Measurements from ENCODE around the gene RAVER1. TPM values are rescaled to one million over a fixed set of nuclear protein-coding genes. Genes with fewer than 3 reads are reported as not detected.
A peak's percentile ranks its signal among the peaks of the same experiment; 100 is the strongest.

Gene RAVER1
- total RNA-seq, 2 experiments from 2014 or later = 35.7 to 90.7 TPM

- POLR2A ChIA-PET = interaction anchor here (1.2 to 2.4 kb wide), 4 partner anchors 10 to 111 kb away, joined by 4 to 14 read pairs (median 8); partner anchors contain the start of genes ICAM5, RAVER1 and TYK2
- intact Hi-C loops (cut with micrococcal nuclease; ENCODE audit: unreplicated experiment) = no loop called here
- 0 out of 2 replicates have a peak, but pooled peaks cover 3% of the 10 kb centered on the region for H3K36me3 ChIP-seq (ENCODE audit: insufficient read depth, low read length)
Observed at GRCh38 chr19:10270180-10270615, 63.1 kb downstream of the RAVER1 start.

GRCh38 chr19:10269333-10270179, 63.8 kb downstream of the RAVER1 start:
- TF ChIP-seq EZH2phosphoT487 (IDR thresholded peaks at IDR 0.05; ENCODE audit: borderline replicate concordance, low read depth, low read length) = no peak
- peak; percentile 94 for TF ChIP-seq CTCF (conservative IDR thresholded peaks at IDR 0.05; ENCODE audit: low read length)
- peak overlapping the region; percentile 66 for H3K4me3 ChIP-seq (ENCODE audit: low read depth, low read length, poor library complexity, severe bottlenecking)
- peak overlapping the region; percentile 86 for H3K4me2 ChIP-seq (ENCODE audit: low read length)
- 0 out of 2 replicates have a peak, but pooled peaks cover 5% of the 10 kb centered on the region for H3K79me2 ChIP-seq (ENCODE audit: insufficient read depth, low read depth, low read length)
- no peaks in the 10 kb centered on the region for H3K9me2 ChIP-seq (ENCODE audit: insufficient read depth, low read length)
- ChIA-PET CTCF (ENCODE audit: unreplicated experiment) (interaction anchor here (0.5 to 0.9 kb wide), 3 partner anchors 10 to 69 kb away, joined by 3 read pairs; partner anchors contain the start of gene ICAM5), POLR2A (interaction anchor here (0.6 to 2.4 kb wide), 3 partner anchors 64 to 655 kb away, joined by 3 to 14 read pairs (median 4); partner anchors contain the start of genes RAVER1 and TYK2)
- peak overlapping the region; percentile 61; the same call in 1 of the 2 replicates for H2AFZ ChIP-seq (ENCODE audit: low read length)
- no peak overlapping the region for H3K27ac ChIP-seq (ENCODE audit: low read depth, low read length, poor library complexity, severe bottlenecking)
- no peaks in the 10 kb centered on the region for H3K9me3 ChIP-seq (ENCODE audit: low read length)
- no peaks in the 10 kb centered on the region for H4K20me1 ChIP-seq (ENCODE audit: insufficient read depth, low read length)
- peaks cover 31% of the 10 kb centered on the region for H3K4me1 ChIP-seq (ENCODE audit: insufficient read depth, low read length, poor library complexity, severe bottlenecking)
- BruUV-seq (replicated peaks) = no TSS peak
- DNase-seq (ENCODE audit: low spot score) = peak; percentile 82
- 0 out of 2 replicates have a peak, but pooled peaks cover under 1% of the 10 kb centered on the region for H3K36me3 ChIP-seq (ENCODE audit: insufficient read depth, low read length)
- intact Hi-C loops (cut with micrococcal nuclease; ENCODE audit: unreplicated experiment) = loop anchor here (1.0 to 2.0 kb wide), 4 partner anchors 63 to 120 kb away; partner anchors contain the start of genes RAVER1 and TYK2

More at GRCh38 chr19:10270180-10270615, 63.1 kb downstream of the RAVER1 start:
- Histone ChIP-seq H3K79me2 (ENCODE audit: insufficient read depth, low read depth, low read length) (0 out of 2 replicates have a peak, but pooled peaks cover 5% of the 10 kb centered on the region), H2AFZ (ENCODE audit: low read length) (peak overlapping the region; percentile 61; the same call in 1 of the 2 replicates), H3K4me1 (ENCODE audit: insufficient read depth, low read length, poor library complexity, severe bottlenecking) (peaks cover 31% of the 10 kb centered on the region), H3K4me2 (ENCODE audit: low read length) (peak overlapping the region; percentile 86), H3K27ac (ENCODE audit: low read depth, low read length, poor library complexity, severe bottlenecking) (peak overlapping the region; percentile 75), H3K9me3 (ENCODE audit: low read length) (no peaks in the 10 kb centered on the region), H4K20me1 (ENCODE audit: insufficient read depth, low read length) (no peaks in the 10 kb centered on the region), H3K9me2 (ENCODE audit: insufficient read depth, low read length) (no peaks in the 10 kb centered on the region), H3K4me3 (ENCODE audit: low read depth, low read length, poor library complexity, severe bottlenecking) (peak overlapping the region; percentile 66)
- BruUV-seq (replicated peaks) = no TSS peak
- no peak for TF ChIP-seq CTCF (conservative IDR thresholded peaks at IDR 0.05; ENCODE audit: low read length)
- TF ChIP-seq EZH2phosphoT487 (IDR thresholded peaks at IDR 0.05; ENCODE audit: borderline replicate concordance, low read depth, low read length) = no peak
- CTCF ChIA-PET (ENCODE audit: unreplicated experiment) = interaction anchor here (0.9 kb wide), 1 partner anchor 69 kb away, joined by 3 read pairs; no protein-coding TSS in a partner anchor
- DNase-seq (ENCODE audit: low spot score) = no peak

Data from OCI-LY7 (cell line).